ENCODE data around the gene IGFBP2. TPM values are rescaled to one million over a fixed set of nuclear protein-coding genes. Genes with fewer than 3 reads are reported as not detected.

The IGFBP2 gene
- total and polyA plus RNA-seq, 2 experiments from 2014 or later = 177 to 364 TPM

DNA sequence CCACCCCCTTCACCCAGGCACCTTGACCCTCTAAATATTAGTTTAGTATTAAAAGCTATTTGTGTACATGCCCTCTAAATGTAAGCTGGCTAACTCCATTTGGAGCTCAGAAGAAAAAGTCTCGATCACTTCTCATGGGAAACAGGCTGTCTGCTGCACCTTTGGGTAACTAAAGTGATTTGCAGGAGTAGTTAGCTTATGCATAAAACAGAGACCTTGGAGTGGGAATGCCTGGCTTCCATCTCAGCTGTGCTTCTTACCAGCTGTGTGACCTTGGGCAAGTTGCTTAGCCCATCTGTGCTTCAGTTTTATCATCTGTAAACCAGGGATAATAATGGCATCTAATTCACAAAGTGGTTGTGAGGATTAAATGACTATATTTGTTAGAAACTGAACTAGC lies 29.9 kb downstream of the IGFBP2 start:
- Mint-ChIP-seq H3K4me1 (peaks cover 22% of the 10 kb centered on the region), H3K27me3 (ENCODE audit: insufficient read depth, low read depth, poor library complexity) (peaks cover 19% of the 10 kb centered on the region), H3K9me3 (no peaks in the 10 kb centered on the region), H3K27ac (no peak overlapping the region), H3K4me3 (no peak overlapping the region), H3K36me3 (ENCODE audit: low read depth) (peaks cover 57% of the 10 kb centered on the region)
- Histone ChIP-seq H3K79me2 (replicated peaks; ENCODE audit: insufficient read depth) (peaks cover 1% of the 10 kb centered on the region; the same call in 1 of the 2 replicates), H3K4me2 (no peak overlapping the region), H3K9me2 (ENCODE audit: insufficient read depth) (no peaks in the 10 kb centered on the region), H3K27ac (ENCODE audit: low read depth) (no peak overlapping the region), H3F3A (replicated peaks; ENCODE audit: low read depth) (0 out of 2 replicates have a peak, but pooled peaks cover 6% of the 10 kb centered on the region), H3K27me3 (ENCODE audit: insufficient read depth) (no peaks in the 10 kb centered on the region), H3K4me3 (no peak overlapping the region), H4K20me1 (replicated peaks; ENCODE audit: insufficient read depth) (peaks cover 4% of the 10 kb centered on the region; the same call in 1 of the 2 replicates), H3K36me3 (ENCODE audit: insufficient read depth) (0 out of 2 replicates have a peak, but pooled peaks cover 6% of the 10 kb centered on the region), H3K4me1 (ENCODE audit: insufficient read depth) (peaks cover 19% of the 10 kb centered on the region), H2AFZ (no peak overlapping the region)
- TF ChIP-seq ZNF114 (CRISPR knock-in tag; IDR thresholded peaks at IDR 0.05) (no peak), EZH2 (IDR thresholded peaks at IDR 0.05; ENCODE audit: low read depth, unreplicated experiment) (no peak)
- no peak for ATAC-seq
- DNase-seq (ENCODE audit: low spot score) = no peak

DNA sequence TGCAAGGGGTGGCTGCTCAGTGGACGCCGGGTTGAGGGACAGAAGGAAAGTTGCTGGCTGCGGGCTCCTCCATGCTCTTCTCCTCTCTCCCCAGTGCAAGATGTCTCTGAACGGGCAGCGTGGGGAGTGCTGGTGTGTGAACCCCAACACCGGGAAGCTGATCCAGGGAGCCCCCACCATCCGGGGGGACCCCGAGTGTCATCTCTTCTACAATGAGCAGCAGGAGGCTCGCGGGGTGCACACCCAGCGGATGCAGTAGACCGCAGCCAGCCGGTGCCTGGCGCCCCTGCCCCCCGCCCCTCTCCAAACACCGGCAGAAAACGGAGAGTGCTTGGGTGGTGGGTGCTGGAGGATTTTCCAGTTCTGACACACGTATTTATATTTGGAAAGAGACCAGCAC lies 30.6 kb downstream of the IGFBP2 start:
- no peak overlapping the region for H3K4me3 Mint-ChIP-seq
- H3K4me1 Mint-ChIP-seq = peaks cover 22% of the 10 kb centered on the region
- Histone ChIP-seq H3K9me2 (ENCODE audit: insufficient read depth) (no peaks in the 10 kb centered on the region), H3K79me2 (replicated peaks; ENCODE audit: insufficient read depth) (no peaks in the 10 kb centered on the region), H3K27me3 (ENCODE audit: insufficient read depth) (no peaks in the 10 kb centered on the region), H3K4me2 (no peak overlapping the region), H3K4me3 (no peak overlapping the region), H3K27ac (ENCODE audit: low read depth) (no peak overlapping the region), H3K4me1 (ENCODE audit: insufficient read depth) (peaks cover 19% of the 10 kb centered on the region), H3K36me3 (ENCODE audit: insufficient read depth) (0 out of 2 replicates have a peak, but pooled peaks cover 6% of the 10 kb centered on the region), H2AFZ (no peak overlapping the region), H4K20me1 (replicated peaks; ENCODE audit: insufficient read depth) (0 out of 2 replicates have a peak, but pooled peaks cover 4% of the 10 kb centered on the region), H3F3A (replicated peaks; ENCODE audit: low read depth) (0 out of 2 replicates have a peak, but pooled peaks cover 6% of the 10 kb centered on the region)
- peaks cover 54% of the 10 kb centered on the region for H3K36me3 Mint-ChIP-seq (ENCODE audit: low read depth)
- H3K27me3 Mint-ChIP-seq (ENCODE audit: insufficient read depth, low read depth, poor library complexity) = peaks cover 19% of the 10 kb centered on the region
- H3K27ac Mint-ChIP-seq = no peak overlapping the region
- no peaks in the 10 kb centered on the region for H3K9me3 Mint-ChIP-seq
- no peak for DNase-seq (ENCODE audit: low spot score)
- no peak for ATAC-seq
- TF ChIP-seq JUNB (IDR thresholded peaks at IDR 0.05; ENCODE audit: unreplicated experiment) = no peak
- TF ChIP-seq EZH2phosphoT487 (IDR thresholded peaks at IDR 0.05; ENCODE audit: unreplicated experiment) = no peak
- TF ChIP-seq ZNF114 (CRISPR knock-in tag; IDR thresholded peaks at IDR 0.05) = no peak
- no peak for TF ChIP-seq STAT1 (IDR thresholded peaks at IDR 0.05; ENCODE audit: unreplicated experiment)
- TF ChIP-seq ZNF331 (CRISPR knock-in tag; IDR thresholded peaks at IDR 0.05; ENCODE audit: low read depth) = no peak
- TF ChIP-seq, protein P1, sequence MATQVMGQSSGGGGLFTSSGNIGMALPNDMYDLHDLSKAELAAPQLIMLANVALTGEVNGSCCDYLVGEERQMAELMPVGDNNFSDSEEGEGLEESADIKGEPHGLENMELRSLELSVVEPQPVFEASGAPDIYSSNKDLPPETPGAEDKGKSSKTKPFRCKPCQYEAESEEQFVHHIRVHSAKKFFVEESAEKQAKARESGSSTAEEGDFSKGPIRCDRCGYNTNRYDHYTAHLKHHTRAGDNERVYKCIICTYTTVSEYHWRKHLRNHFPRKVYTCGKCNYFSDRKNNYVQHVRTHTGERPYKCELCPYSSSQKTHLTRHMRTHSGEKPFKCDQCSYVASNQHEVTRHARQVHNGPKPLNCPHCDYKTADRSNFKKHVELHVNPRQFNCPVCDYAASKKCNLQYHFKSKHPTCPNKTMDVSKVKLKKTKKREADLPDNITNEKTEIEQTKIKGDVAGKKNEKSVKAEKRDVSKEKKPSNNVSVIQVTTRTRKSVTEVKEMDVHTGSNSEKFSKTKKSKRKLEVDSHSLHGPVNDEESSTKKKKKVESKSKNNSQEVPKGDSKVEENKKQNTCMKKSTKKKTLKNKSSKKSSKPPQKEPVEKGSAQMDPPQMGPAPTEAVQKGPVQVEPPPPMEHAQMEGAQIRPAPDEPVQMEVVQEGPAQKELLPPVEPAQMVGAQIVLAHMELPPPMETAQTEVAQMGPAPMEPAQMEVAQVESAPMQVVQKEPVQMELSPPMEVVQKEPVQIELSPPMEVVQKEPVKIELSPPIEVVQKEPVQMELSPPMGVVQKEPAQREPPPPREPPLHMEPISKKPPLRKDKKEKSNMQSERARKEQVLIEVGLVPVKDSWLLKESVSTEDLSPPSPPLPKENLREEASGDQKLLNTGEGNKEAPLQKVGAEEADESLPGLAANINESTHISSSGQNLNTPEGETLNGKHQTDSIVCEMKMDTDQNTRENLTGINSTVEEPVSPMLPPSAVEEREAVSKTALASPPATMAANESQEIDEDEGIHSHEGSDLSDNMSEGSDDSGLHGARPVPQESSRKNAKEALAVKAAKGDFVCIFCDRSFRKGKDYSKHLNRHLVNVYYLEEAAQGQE (IDR thresholded peaks at IDR 0.05; ENCODE audit: unreplicated experiment) = no peak
- TF ChIP-seq POLR2AphosphoS5 (IDR thresholded peaks at IDR 0.05; ENCODE audit: low read depth) = no peak
- TF ChIP-seq CREB1 (CRISPR knock-in tag; IDR thresholded peaks at IDR 0.05; ENCODE audit: low read depth) = no peak
- TF ChIP-seq, protein P2, sequence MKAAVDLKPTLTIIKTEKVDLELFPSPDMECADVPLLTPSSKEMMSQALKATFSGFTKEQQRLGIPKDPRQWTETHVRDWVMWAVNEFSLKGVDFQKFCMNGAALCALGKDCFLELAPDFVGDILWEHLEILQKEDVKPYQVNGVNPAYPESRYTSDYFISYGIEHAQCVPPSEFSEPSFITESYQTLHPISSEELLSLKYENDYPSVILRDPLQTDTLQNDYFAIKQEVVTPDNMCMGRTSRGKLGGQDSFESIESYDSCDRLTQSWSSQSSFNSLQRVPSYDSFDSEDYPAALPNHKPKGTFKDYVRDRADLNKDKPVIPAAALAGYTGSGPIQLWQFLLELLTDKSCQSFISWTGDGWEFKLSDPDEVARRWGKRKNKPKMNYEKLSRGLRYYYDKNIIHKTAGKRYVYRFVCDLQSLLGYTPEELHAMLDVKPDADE (IDR thresholded peaks at IDR 0.05) = no peak
- TF ChIP-seq, protein P3, sequence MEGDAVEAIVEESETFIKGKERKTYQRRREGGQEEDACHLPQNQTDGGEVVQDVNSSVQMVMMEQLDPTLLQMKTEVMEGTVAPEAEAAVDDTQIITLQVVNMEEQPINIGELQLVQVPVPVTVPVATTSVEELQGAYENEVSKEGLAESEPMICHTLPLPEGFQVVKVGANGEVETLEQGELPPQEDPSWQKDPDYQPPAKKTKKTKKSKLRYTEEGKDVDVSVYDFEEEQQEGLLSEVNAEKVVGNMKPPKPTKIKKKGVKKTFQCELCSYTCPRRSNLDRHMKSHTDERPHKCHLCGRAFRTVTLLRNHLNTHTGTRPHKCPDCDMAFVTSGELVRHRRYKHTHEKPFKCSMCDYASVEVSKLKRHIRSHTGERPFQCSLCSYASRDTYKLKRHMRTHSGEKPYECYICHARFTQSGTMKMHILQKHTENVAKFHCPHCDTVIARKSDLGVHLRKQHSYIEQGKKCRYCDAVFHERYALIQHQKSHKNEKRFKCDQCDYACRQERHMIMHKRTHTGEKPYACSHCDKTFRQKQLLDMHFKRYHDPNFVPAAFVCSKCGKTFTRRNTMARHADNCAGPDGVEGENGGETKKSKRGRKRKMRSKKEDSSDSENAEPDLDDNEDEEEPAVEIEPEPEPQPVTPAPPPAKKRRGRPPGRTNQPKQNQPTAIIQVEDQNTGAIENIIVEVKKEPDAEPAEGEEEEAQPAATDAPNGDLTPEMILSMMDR (conservative IDR thresholded peaks at IDR 0.05; ENCODE audit: low read depth in 2 of 2) = no peak
